NCI-H774 (cell line): ENCODE results near the gene ZNF592.

Experiments
- DNase-seq: peaks from one replicate; lab custom pipeline; 2025; lab: John Stamatoyannopoulos, UW

Gene ZNF592

GRCh38 chr15:84778194-84778593 is 29.8 kb downstream of the ZNF592 start:
- no peak for DNase-seq

- no peak for DNase-seq
Measured at GRCh38 chr15:84780492-84780891, 32.1 kb downstream of the ZNF592 start.

GRCh38 chr15:84781495-84781894 is 33.1 kb downstream of the ZNF592 start:
- no peak for DNase-seq

- DNase-seq: no peak
Measured at GRCh38 chr15:84782346-84782745, 34.0 kb downstream of the ZNF592 start.

GRCh38 chr15:84783493-84784251 is 35.3 kb downstream of the ZNF592 start:
- no peak for DNase-seq

GRCh38 chr15:84784262-84784661 is 35.9 kb downstream of the ZNF592 start:
- DNase-seq: no peak

- DNase-seq: no peak
Measured at GRCh38 chr15:84785053-84785452, 36.7 kb downstream of the ZNF592 start.

- no peak for DNase-seq
Measured at GRCh38 chr15:84788500-84788899, 40.1 kb downstream of the ZNF592 start.

- DNase-seq: no peak
Measured at GRCh38 chr15:84789762-84790161, 41.4 kb downstream of the ZNF592 start.

- DNase-seq: no peak
Measured at GRCh38 chr15:84790676-84791075, 42.3 kb downstream of the ZNF592 start.

- DNase-seq: no peak
Measured at GRCh38 chr15:84791763-84792162, 43.4 kb downstream of the ZNF592 start.

- DNase-seq: no peak
Measured at GRCh38 chr15:84793431-84794161, 45.2 kb downstream of the ZNF592 start.

- no peak for DNase-seq
Measured at GRCh38 chr15:84794162-84794547, 45.8 kb downstream of the ZNF592 start.

GRCh38 chr15:84795186-84795585 is 46.8 kb downstream of the ZNF592 start:
- no peak for DNase-seq

GRCh38 chr15:84797212-84797611 is 48.8 kb downstream of the ZNF592 start:
- no peak for DNase-seq

- DNase-seq: no peak
Measured at GRCh38 chr15:84797801-84798200, 49.4 kb downstream of the ZNF592 start.

- no peak for DNase-seq
Measured at GRCh38 chr15:84798436-84798946, 50.1 kb downstream of the ZNF592 start.

- no peak for DNase-seq
Measured at GRCh38 chr15:84799511-84800187, 51.3 kb downstream of the ZNF592 start.

GRCh38 chr15:84800365-84800806 is 52.0 kb downstream of the ZNF592 start:
- DNase-seq: no peak

GRCh38 chr15:84804005-84804900 is 55.9 kb downstream of the ZNF592 start:
- no peak for DNase-seq

- no peak for DNase-seq
Measured at GRCh38 chr15:84805221-84805620, 56.8 kb downstream of the ZNF592 start.

- no peak for DNase-seq
Measured at GRCh38 chr15:84807228-84807627, 58.8 kb downstream of the ZNF592 start.
